Activated CD4-positive, alpha-beta T cell treated with anti-CD3 and anti-CD28 coated beads, Interleukin-2, Interleukin-4, amounts not matched to agents 100 ng/mL and 50 ng/mL, durations not matched to agents 16 hours and 8 hours (primary cell): ENCODE measurements around the gene TLCD3B.
"Not testable (repeated sequence)": the region's sequence is repeated elsewhere in the genome, so short reads cannot be mapped to it uniquely, and the experiment has no call there.

Experiments
- DNase-seq: peaks from one replicate; pipeline ENCODE4 v3.0.0-alpha.2; 2020; ENCODE audit warnings: low spot score

The TLCD3B gene

GRCh38 chr16:30060836-30061554 is 29.9 kb upstream of the TLCD3B start:
- no peak for DNase-seq

GRCh38 chr16:30060346-30060745 is 29.3 kb upstream of the TLCD3B start:
- DNase-seq, result no peak

- peak; percentile 55 for DNase-seq
Observed at GRCh38 chr16:30054959-30055553, 24.0 kb upstream of the TLCD3B start.

GRCh38 chr16:30054451-30054850 is 23.4 kb upstream of the TLCD3B start:
- no peak for DNase-seq

GRCh38 chr16:30053376-30054015 is 22.4 kb upstream of the TLCD3B start:
- no peak for DNase-seq

GRCh38 chr16:30052671-30053372 is 21.8 kb upstream of the TLCD3B start:
- peak; percentile 94 for DNase-seq

- no peak for DNase-seq
Observed at GRCh38 chr16:30051518-30051917, 20.4 kb upstream of the TLCD3B start.

GRCh38 chr16:30049871-30050270 is 18.8 kb upstream of the TLCD3B start:
- DNase-seq, result no peak

- no peak for DNase-seq
Observed at GRCh38 chr16:30046588-30046987, 15.5 kb upstream of the TLCD3B start.

- DNase-seq, result no peak
Observed at GRCh38 chr16:30046178-30046577, 15.1 kb upstream of the TLCD3B start.

GRCh38 chr16:30041841-30042240 is 10.8 kb upstream of the TLCD3B start:
- DNase-seq, result no peak

GRCh38 chr16:30040690-30041089 is 9.6 kb upstream of the TLCD3B start:
- not testable (repeated sequence) for DNase-seq

- DNase-seq, result no peak
Observed at GRCh38 chr16:30040221-30040620, 9.2 kb upstream of the TLCD3B start.

- no peak for DNase-seq
Observed at GRCh38 chr16:30033270-30033669, 2.2 kb upstream of the TLCD3B start.

GRCh38 chr16:30032083-30032819 is 1.2 kb upstream of the TLCD3B start:
- DNase-seq, result peak; percentile 71

GRCh38 chr16:30031477-30031918 is 427 bp upstream of the TLCD3B start:
- no peak for DNase-seq

- no peak for DNase-seq
Observed at GRCh38 chr16:30030011-30030685, 923 bp downstream of the TLCD3B start.

- DNase-seq, result no peak
Observed at GRCh38 chr16:30028438-30029076, 2.5 kb downstream of the TLCD3B start.

GRCh38 chr16:30027588-30028437 is 3.3 kb downstream of the TLCD3B start:
- DNase-seq, result no peak

GRCh38 chr16:30026449-30026848 is 4.6 kb downstream of the TLCD3B start:
- DNase-seq, result no peak
